Lower leg skin (tissue), 4 donors: ENCODE measurements around the gene CD24. TPM values are rescaled to one million over a fixed set of nuclear protein-coding genes. Genes with fewer than 3 reads are reported as not detected.

Experiments used
- DNase-seq, 2 donors: peaks; one replicate each; pipeline ENCODE4 v3.0.0-alpha.2; 2019; ENCODE audit warnings: low spot score in 2 of 2
- H3K4me3 ChIP-seq: fragments of 200-600 bp; sonication (generic); 2 replicates; pipeline ENCODE4 v1.5.1; 2017; ENCODE audit warnings: mild to moderate bottlenecking, low read depth; ENCODE audit not compliant: poor library complexity, severe bottlenecking
- POLR2A ChIP-seq, 2 donors: fragments of 450-650 bp; IDR thresholded peaks; one replicate each; pipeline ENCODE4 v1.6.1; 2016 to 2017; ENCODE audit warnings: antibody characterized with exemption in 2 of 2, mild to moderate bottlenecking in 1 of 2, moderate library complexity in 1 of 2
- WGBS, 2 donors: methylation state at CpG; one replicate each; pipeline ENCODE4 v1.1.5; 2018; 5-methylcytosine and 5-hydroxymethylcytosine counted together
- intact Hi-C: fragments of 100-400 bp; cut with DNase I; formaldehyde crosslinking; loops from one replicate; pipeline ENCODE4 v1.15.0; 2023; ENCODE audit warnings: low total_unique reads
- total RNA-seq, 4 donors: library from RNA; depleted of rRNA; stranded (reverse); fragments of >200 nt; gene quantifications; one replicate each; pipeline ENCODE4 v1.1.0, GENCODE V29; 2016
- TF ChIP-seq, protein P1 (sequence below), 3 donors: fragments of 450-650 bp; IDR thresholded peaks; one replicate each; pipeline ENCODE4 v1.5.1; 2016; ENCODE audit warnings: antibody characterized with exemption in 3 of 3, mild to moderate bottlenecking in 3 of 3, moderate library complexity in 2 of 3

The CD24 gene
- total RNA-seq, 4 donors from 2014 or later, result 60.9 to 207 (median 126) TPM

DNA sequence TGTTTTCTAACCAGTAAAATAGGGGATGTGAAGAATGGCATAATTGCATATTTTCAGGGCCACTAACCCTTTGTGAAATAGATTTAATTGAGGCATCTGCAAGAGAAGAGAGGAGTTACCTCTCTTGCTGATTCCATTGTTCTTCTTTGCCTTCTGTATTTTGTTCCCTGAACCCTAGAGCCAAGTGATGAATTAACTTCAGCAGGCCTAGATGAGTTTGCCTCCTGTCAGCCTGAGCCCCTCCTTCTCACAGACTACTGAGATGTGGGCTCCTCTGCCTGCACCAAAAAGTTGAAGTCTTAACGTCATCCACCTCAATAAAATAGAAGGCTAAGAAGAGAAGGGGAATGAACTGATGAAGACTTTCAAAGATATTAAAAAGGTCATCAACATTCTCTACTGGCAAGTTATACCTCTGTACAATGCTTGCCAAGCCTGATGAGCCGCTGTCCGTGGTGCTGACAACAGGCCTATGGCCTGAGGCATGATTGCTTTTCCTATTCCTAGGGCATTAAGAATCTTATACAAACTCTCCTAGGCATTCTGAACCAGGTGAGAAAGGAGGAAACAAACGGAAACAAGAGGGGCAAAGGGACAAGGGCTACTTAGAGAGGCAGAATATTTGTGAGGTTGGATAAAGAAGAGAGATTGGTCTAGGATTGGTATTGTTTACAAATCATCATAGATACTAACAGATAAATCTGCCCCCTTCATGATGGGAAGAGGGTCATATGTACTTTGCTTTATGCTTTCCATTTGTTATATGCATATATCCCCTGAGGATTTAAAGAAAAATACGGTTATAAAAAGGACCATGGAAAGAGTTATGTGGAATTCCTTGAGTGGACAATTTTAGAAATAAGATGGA is 46.8 kb downstream of the CD24 start:
- DNase-seq, result no peak
- intact Hi-C loops, result no loop called here
- H3K4me3 ChIP-seq, result no peak overlapping the region
- 25 to 28% methylated on average over 5 of the region's 5 CpGs for WGBS, 2 donors
- TF ChIP-seq, protein P1, sequence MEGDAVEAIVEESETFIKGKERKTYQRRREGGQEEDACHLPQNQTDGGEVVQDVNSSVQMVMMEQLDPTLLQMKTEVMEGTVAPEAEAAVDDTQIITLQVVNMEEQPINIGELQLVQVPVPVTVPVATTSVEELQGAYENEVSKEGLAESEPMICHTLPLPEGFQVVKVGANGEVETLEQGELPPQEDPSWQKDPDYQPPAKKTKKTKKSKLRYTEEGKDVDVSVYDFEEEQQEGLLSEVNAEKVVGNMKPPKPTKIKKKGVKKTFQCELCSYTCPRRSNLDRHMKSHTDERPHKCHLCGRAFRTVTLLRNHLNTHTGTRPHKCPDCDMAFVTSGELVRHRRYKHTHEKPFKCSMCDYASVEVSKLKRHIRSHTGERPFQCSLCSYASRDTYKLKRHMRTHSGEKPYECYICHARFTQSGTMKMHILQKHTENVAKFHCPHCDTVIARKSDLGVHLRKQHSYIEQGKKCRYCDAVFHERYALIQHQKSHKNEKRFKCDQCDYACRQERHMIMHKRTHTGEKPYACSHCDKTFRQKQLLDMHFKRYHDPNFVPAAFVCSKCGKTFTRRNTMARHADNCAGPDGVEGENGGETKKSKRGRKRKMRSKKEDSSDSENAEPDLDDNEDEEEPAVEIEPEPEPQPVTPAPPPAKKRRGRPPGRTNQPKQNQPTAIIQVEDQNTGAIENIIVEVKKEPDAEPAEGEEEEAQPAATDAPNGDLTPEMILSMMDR (IDR thresholded peaks at IDR 0.05), result no peak
- TF ChIP-seq POLR2A (IDR thresholded peaks at IDR 0.05), result no peak

DNA sequence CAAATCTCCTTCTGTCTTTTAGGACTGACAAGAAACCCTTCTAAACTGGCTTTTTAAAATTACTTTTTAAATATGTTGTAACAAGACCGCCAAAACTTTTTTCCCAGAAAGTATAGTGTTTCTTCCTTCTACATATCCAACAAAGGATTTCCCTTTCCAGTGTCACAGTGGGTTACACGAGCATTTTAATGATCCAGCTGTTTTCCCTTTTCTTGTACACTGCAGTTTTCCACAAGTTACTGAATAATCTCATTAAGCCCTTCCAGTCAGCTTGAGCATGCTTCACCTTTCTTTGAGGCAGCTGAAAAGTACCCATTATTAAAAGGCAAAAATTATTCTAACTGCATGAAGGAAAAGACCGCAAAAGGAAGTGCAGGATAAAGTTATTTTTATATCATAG is 48.6 kb downstream of the CD24 start:
- no peak for DNase-seq
- no peak overlapping the region for H3K4me3 ChIP-seq
- intact Hi-C loops, result no loop called here
- no peak for TF ChIP-seq POLR2A (IDR thresholded peaks at IDR 0.05)
- TF ChIP-seq, protein P1 (IDR thresholded peaks at IDR 0.05), result no peak
- 41 to 52% methylated on average over 3 of the region's 3 CpGs for WGBS, 2 donors

DNA sequence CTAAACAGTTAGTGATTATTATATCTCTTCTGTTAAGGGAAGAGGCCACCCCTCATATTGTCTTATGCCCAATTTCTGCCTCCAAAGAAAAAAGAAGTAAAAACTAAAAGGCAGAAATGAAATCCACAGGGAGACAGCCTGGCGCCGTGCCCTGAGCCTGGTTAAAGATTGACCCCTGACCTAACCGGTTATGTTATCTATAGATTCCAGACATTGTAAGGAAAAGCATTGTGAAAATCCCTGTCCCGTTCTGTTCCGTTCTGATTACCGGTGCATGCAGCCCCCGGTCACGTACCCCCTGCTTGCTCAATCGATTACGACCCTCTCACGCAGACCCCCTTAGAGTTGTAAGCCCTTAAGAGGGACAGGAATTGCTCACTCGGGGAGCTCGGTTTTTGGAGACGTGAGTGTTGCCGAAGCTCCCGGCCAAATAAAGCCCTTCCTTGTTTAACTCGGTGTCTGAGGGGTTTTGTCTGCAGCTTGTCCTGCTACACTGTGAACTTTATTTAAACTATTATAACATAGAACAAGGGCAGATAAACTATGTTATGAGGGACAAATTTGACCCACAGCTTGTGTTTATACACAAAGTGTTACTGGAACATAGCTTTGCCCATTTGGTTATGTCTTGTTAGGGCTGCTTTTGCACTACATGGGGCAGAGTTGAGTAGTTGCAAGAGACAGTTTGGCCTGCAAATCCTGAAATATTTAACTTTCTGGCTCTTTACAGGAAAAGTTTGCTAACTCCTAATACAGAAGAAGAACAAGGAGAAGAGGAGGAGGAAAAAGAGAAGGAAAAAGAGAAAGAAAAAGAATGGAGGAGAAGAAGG is 49.6 kb downstream of the CD24 start:
- no peak overlapping the region for H3K4me3 ChIP-seq
- TF ChIP-seq, protein P1 (IDR thresholded peaks at IDR 0.05), result no peak
- TF ChIP-seq POLR2A (IDR thresholded peaks at IDR 0.05), result no peak
- no peak for DNase-seq
- WGBS, 2 donors, result 55 to 61% methylated on average over 17 of the region's 17 CpGs
- intact Hi-C loops, result no loop called here

DNA sequence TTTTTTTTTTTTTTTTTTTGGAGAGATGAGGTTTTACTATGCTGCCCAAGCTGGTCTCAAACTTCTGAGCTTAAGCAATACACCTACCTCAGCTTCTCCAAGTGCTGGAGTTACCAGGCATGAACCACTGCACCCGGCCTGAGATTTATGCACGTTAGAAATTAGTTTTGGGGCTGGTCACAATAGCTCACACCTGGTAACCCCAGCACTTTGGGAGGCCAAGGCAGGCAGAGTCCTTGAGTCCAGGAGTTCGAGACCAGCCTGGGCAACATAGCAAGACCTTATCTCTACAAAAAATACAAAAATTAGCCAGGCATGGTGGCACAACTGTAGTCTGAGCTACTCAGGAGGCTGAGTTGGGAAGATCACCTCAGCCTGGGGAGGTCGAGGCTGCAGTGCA is 51.9 kb downstream of the CD24 start:
- no peak overlapping the region for H3K4me3 ChIP-seq
- no peak for DNase-seq
- WGBS, 2 donors, result 68 to 71% methylated on average over 4 of the region's 4 CpGs
- TF ChIP-seq, protein P1 (IDR thresholded peaks at IDR 0.05), result no peak
- no peak for TF ChIP-seq POLR2A (IDR thresholded peaks at IDR 0.05)
- intact Hi-C loops, result no loop called here

Other genes starting within 250 kb of the CD24 start
- gene MTRES1, start 53.5 kb upstream of the CD24 start, total RNA-seq, result 10 to 100 TPM in 2 of 4 donors, 1 to 10 TPM in 2; 4.2 to 13.1 (median 10.9) TPM
- 1 to 10 TPM; 1.1 to 1.8 (median 1.4) TPM for gene BEND3, start 140.8 kb upstream of the CD24 start, total RNA-seq